HG02642 (cell line): ENCODE measurements around the gene KSR1.

ENCODE experiments used
- ATAC-seq: cut with Tn5 transposase; IDR thresholded peaks from one replicate; pipeline ENCODE4 v1.9.1; 2021; ENCODE audit warnings: mild to moderate bottlenecking; ENCODE audit not compliant: unreplicated experiment, poor library complexity

The KSR1 gene

GRCh38 chr17:27577121-27577761 is 121.0 kb downstream of the KSR1 start:
- no peak for ATAC-seq

- peak; percentile 3 for ATAC-seq
Measured at GRCh38 chr17:27577884-27578717, 121.9 kb downstream of the KSR1 start.

GRCh38 chr17:27578718-27579085 is 122.5 kb downstream of the KSR1 start:
- ATAC-seq = peak; percentile 79

GRCh38 chr17:27579304-27579703 is 123.1 kb downstream of the KSR1 start:
- no peak for ATAC-seq

- ATAC-seq = no peak
Measured at GRCh38 chr17:27579897-27580321, 123.7 kb downstream of the KSR1 start.

GRCh38 chr17:27581016-27581415 is 124.8 kb downstream of the KSR1 start:
- ATAC-seq = no peak

- ATAC-seq = no peak
Measured at GRCh38 chr17:27582696-27583095, 126.4 kb downstream of the KSR1 start.

- ATAC-seq = no peak
Measured at GRCh38 chr17:27585153-27585681, 129.0 kb downstream of the KSR1 start.

- ATAC-seq = no peak
Measured at GRCh38 chr17:27585792-27586191, 129.5 kb downstream of the KSR1 start.

- no peak for ATAC-seq
Measured at GRCh38 chr17:27586203-27586721, 130.0 kb downstream of the KSR1 start.

GRCh38 chr17:27588354-27588753 is 132.1 kb downstream of the KSR1 start:
- no peak for ATAC-seq

GRCh38 chr17:27590864-27591263 is 134.6 kb downstream of the KSR1 start:
- ATAC-seq = no peak

GRCh38 chr17:27591986-27592385 is 135.7 kb downstream of the KSR1 start:
- ATAC-seq = no peak

- no peak for ATAC-seq
Measured at GRCh38 chr17:27593232-27593856, 137.1 kb downstream of the KSR1 start.

GRCh38 chr17:27593857-27594255 is 137.6 kb downstream of the KSR1 start:
- ATAC-seq = no peak

GRCh38 chr17:27595208-27595607 is 139.0 kb downstream of the KSR1 start:
- ATAC-seq = no peak

- no peak for ATAC-seq
Measured at GRCh38 chr17:27596096-27596495, 139.8 kb downstream of the KSR1 start.

- no peak for ATAC-seq
Measured at GRCh38 chr17:27596566-27597187, 140.4 kb downstream of the KSR1 start.

- ATAC-seq = no peak
Measured at GRCh38 chr17:27597188-27597580, 140.9 kb downstream of the KSR1 start.

GRCh38 chr17:27597783-27598320 is 141.6 kb downstream of the KSR1 start:
- ATAC-seq = no peak
